Measurements from ENCODE around the gene ZNF664. TPM values are rescaled to one million over a fixed set of nuclear protein-coding genes. Genes with fewer than 3 reads are reported as not detected.

Gene ZNF664
- total RNA-seq, 1 donor from 2014 or later, result 198 TPM

DNA sequence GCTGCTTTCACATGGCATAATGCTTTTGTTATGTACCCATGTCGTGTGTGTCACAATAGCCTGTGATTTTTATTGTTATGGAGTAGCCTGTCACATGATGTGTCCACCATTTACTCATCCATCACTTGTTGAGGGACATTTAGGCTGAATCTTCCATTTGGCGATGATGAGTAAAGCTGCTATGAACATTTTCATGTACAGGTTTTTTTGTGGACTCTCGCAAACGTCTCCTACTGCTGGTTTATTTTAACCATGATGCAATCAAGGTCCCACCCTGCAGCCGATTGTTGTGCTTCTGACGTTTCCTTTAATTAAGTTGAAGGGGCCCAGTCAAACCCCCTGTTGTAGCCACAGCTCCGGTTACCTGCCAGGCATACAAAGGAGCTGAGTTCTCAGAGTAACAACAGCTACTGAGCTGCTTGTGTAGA, 63.2 kb downstream of the ZNF664 start:
- H3K27ac Mint-ChIP-seq, result peak overlapping the region; percentile 82
- no peaks in the 10 kb centered on the region for H3K9me3 Mint-ChIP-seq (ENCODE audit: low read depth)
- H3K4me3 Mint-ChIP-seq (ENCODE audit: low read depth), result no peak overlapping the region
- no peaks in the 10 kb centered on the region for H3K36me3 Mint-ChIP-seq (ENCODE audit: insufficient read depth)
- H3K4me1 Mint-ChIP-seq (ENCODE audit: low read depth), result peaks cover 6% of the 10 kb centered on the region
- TF ChIP-seq, protein P1, sequence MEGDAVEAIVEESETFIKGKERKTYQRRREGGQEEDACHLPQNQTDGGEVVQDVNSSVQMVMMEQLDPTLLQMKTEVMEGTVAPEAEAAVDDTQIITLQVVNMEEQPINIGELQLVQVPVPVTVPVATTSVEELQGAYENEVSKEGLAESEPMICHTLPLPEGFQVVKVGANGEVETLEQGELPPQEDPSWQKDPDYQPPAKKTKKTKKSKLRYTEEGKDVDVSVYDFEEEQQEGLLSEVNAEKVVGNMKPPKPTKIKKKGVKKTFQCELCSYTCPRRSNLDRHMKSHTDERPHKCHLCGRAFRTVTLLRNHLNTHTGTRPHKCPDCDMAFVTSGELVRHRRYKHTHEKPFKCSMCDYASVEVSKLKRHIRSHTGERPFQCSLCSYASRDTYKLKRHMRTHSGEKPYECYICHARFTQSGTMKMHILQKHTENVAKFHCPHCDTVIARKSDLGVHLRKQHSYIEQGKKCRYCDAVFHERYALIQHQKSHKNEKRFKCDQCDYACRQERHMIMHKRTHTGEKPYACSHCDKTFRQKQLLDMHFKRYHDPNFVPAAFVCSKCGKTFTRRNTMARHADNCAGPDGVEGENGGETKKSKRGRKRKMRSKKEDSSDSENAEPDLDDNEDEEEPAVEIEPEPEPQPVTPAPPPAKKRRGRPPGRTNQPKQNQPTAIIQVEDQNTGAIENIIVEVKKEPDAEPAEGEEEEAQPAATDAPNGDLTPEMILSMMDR (IDR thresholded peaks at IDR 0.05; ENCODE audit: unreplicated experiment), result no peak
- no peak for DNase-seq (ENCODE audit: low spot score, unreplicated experiment)
- no peaks in the 10 kb centered on the region for H3K27me3 Mint-ChIP-seq

DNA sequence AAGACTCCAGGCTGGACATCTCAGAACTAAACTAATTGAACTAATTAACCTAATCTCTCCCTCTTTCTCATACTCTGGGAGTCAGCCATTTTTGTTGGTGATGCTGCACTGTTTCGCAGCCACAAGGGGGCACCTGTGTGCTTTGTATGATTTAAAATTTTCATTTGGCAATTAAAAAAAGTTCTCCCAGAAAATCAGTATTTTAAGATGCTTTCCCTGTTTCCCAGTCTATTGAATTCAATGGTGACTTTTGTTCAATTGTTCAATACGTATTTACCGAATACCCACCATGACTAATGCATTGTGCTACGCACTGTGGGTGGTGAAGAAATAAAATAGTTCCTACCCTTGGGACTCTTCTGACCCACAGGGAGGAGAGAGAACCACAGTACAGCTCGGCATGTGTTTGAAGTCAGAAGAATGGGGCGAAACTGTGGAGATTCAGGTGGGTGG, 63.7 kb downstream of the ZNF664 start:
- no peak overlapping the region for H3K4me3 Mint-ChIP-seq (ENCODE audit: low read depth)
- H3K4me1 Mint-ChIP-seq (ENCODE audit: low read depth), result peaks cover 6% of the 10 kb centered on the region
- H3K36me3 Mint-ChIP-seq (ENCODE audit: insufficient read depth), result no peaks in the 10 kb centered on the region
- TF ChIP-seq, protein P1 (IDR thresholded peaks at IDR 0.05; ENCODE audit: unreplicated experiment), result peak; percentile 97
- H3K27me3 Mint-ChIP-seq, result no peaks in the 10 kb centered on the region
- DNase-seq (ENCODE audit: low spot score, unreplicated experiment), result no peak
- H3K9me3 Mint-ChIP-seq (ENCODE audit: low read depth), result no peaks in the 10 kb centered on the region
- peak overlapping the region; percentile 82 for H3K27ac Mint-ChIP-seq

DNA sequence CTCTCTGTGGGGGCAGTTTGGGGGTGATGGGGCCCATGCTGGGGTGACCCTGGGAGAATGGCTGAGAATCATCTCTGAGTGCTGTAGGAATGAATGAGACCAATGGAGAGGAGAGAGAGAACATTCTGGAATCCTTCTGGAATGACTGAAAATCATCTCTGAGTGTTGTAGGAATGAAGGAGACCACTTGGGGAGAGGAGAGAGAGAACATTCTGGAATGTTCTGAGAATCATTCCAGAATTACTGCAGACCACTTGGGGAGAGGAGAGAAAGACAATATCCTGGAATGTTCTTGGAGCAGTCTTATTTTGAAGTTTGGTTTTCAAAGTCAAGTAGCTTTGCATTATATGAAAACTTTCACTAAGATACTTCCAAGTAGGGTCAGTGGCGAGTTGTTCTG, 64.3 kb downstream of the ZNF664 start:
- TF ChIP-seq, protein P1 (IDR thresholded peaks at IDR 0.05; ENCODE audit: unreplicated experiment), result no peak
- Mint-ChIP-seq H3K36me3 (ENCODE audit: insufficient read depth) (no peaks in the 10 kb centered on the region), H3K4me1 (ENCODE audit: low read depth) (peaks cover 6% of the 10 kb centered on the region), H3K27me3 (no peaks in the 10 kb centered on the region), H3K4me3 (ENCODE audit: low read depth) (no peak overlapping the region), H3K27ac (no peak overlapping the region), H3K9me3 (ENCODE audit: low read depth) (no peaks in the 10 kb centered on the region)
- no peak for DNase-seq (ENCODE audit: low spot score, unreplicated experiment)

DNA sequence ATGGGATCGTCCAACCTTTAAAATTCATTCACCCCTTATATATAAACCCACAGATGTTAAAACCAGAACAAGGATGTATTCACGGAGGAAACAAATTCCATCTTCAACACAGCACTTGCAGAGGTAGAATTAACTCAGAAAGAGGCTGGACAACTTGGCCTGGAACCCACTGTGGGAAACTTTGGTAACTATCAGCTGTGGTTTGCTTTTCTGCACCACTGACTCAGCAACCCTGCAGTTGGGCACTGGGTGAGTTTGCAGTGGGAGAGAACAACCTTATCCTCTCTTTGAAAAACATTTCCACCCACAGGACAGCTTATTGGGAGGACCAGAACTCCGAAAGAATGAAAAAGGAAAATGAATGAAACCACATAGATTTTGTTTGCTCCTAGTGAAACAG, 66.3 kb downstream of the ZNF664 start:
- peaks cover 6% of the 10 kb centered on the region for H3K4me1 Mint-ChIP-seq (ENCODE audit: low read depth)
- no peaks in the 10 kb centered on the region for H3K36me3 Mint-ChIP-seq (ENCODE audit: insufficient read depth)
- DNase-seq (ENCODE audit: low spot score, unreplicated experiment), result no peak
- TF ChIP-seq, protein P1 (IDR thresholded peaks at IDR 0.05; ENCODE audit: unreplicated experiment), result no peak
- H3K27me3 Mint-ChIP-seq, result no peaks in the 10 kb centered on the region
- H3K4me3 Mint-ChIP-seq (ENCODE audit: low read depth), result no peak overlapping the region
- no peak overlapping the region for H3K27ac Mint-ChIP-seq
- no peaks in the 10 kb centered on the region for H3K9me3 Mint-ChIP-seq (ENCODE audit: low read depth)

DNA sequence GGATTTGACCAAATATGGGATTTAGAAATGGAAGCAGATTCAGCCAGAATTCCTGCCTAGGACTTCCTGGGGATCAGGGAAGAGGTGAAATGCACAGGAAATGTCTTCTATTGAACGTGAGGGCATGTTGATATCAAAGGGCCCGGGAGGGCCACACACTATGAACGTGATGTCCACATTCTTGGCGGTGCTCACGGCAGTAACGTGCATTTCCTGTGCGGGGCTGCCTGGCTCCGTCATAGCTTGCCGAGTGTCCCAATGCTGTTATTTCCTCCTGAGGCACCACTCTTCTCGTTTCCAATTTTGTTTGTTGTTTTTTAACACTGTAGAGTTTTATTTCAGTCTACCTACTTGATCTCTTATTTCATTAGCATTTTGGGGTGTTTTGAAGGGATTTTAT, 67.3 kb downstream of the ZNF664 start:
- no peak overlapping the region for H3K27ac Mint-ChIP-seq
- no peaks in the 10 kb centered on the region for H3K27me3 Mint-ChIP-seq
- no peaks in the 10 kb centered on the region for H3K9me3 Mint-ChIP-seq (ENCODE audit: low read depth)
- TF ChIP-seq, protein P1 (IDR thresholded peaks at IDR 0.05; ENCODE audit: unreplicated experiment), result no peak
- no peaks in the 10 kb centered on the region for H3K36me3 Mint-ChIP-seq (ENCODE audit: insufficient read depth)
- peaks cover 6% of the 10 kb centered on the region for H3K4me1 Mint-ChIP-seq (ENCODE audit: low read depth)
- H3K4me3 Mint-ChIP-seq (ENCODE audit: low read depth), result no peak overlapping the region
- DNase-seq (ENCODE audit: low spot score, unreplicated experiment), result no peak
